ENCODE results near the gene FTL.
A peak's percentile ranks its signal among the peaks of the same experiment; 100 is the strongest.
"Not testable (repeated sequence)": the region's sequence is repeated elsewhere in the genome, so short reads cannot be mapped to it uniquely, and the experiment has no call there.

FTL gene

GRCh38 chr19:48965040-48965805, at the start of gene FTL:
Gene FTL (plus strand): TSS chr19:48965309. CDS start chr19:48965508, 199 bp downstream.
- peak; percentile 94 for DNase-seq (ENCODE audit: low read depth, low spot score)
- whole genome bisulfite sequencing (ENCODE audit: insufficient coverage, insufficient read length), result no CpG with 5 or more reads among the region's 52 CpGs
- Histone ChIP-seq H3K9me3 (ENCODE audit: control insufficient read depth, insufficient read depth, low read length) (no peaks in the 10 kb centered on the region), H3K27me3 (ENCODE audit: control insufficient read depth, insufficient read depth, low read length) (no peaks in the 10 kb centered on the region), H3K4me1 (ENCODE audit: control insufficient read depth, insufficient read depth, low read length) (peaks cover 6% of the 10 kb centered on the region; the same call in 1 of the 2 replicates), H3K36me3 (ENCODE audit: control insufficient read depth, insufficient read depth, low read length) (peaks cover 23% of the 10 kb centered on the region), H3K27ac (ENCODE audit: low read length) (peak within 1 kb of the TSS; percentile 7), H3K4me3 (ENCODE audit: low read length) (peak within 1 kb of the TSS; percentile 72)

DNA sequence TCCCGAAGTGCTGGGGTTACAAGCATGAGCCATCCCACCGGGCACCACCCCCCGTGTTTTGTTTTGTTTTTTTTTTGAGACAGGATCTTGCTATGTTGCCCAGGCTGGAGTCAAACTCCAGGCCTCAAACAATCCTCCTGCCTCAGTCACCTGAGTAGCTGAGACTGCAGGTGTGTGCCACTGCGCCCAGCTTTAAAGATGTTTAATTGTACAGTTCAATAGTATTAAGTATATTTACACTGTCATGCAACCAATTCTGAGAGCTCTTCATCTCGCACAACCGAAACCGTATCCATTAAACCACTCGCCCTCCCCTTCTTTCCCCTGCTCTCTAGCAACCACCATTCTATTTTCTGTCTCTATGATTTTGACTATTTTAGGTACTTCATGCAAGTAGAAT, 49.4 kb upstream of the FTL start:
- Histone ChIP-seq H3K27ac (ENCODE audit: low read length) (no peak overlapping the region), H3K9me3 (ENCODE audit: control insufficient read depth, insufficient read depth, low read length) (no peaks in the 10 kb centered on the region), H3K27me3 (ENCODE audit: control insufficient read depth, insufficient read depth, low read length) (no peaks in the 10 kb centered on the region), H3K36me3 (ENCODE audit: control insufficient read depth, insufficient read depth, low read length) (peaks cover 18% of the 10 kb centered on the region; the same call in 1 of the 2 replicates), H3K4me1 (ENCODE audit: control insufficient read depth, insufficient read depth, low read length) (no peaks in the 10 kb centered on the region), H3K4me3 (ENCODE audit: low read length) (no peak overlapping the region)
- WGBS (ENCODE audit: insufficient coverage, insufficient read length), result 100% methylated on average over 2 of the region's 8 CpGs
- DNase-seq (ENCODE audit: low read depth, low spot score), result no peak

DNA sequence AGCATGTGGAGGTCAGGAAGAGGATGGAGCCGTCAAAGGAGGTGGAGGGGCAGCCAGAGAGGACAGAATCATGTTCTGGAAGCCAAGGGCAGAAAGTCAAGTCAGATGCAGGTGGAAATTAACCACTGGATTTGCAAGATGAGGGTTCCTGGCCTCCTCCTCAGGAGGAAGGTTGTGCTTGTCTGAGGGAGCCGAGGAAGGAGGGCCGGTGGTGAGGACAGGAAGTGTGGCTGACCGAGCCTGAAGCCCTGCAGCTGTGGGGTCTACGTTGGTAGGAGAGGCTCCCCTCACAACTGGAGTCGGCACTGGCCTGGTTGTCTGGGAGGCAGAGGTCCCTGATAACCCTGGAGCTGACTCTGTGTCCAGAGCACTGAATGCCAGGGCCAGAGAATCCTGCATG, 47.0 kb upstream of the FTL start:
- H3K36me3 ChIP-seq (ENCODE audit: control insufficient read depth, insufficient read depth, low read length), result peaks cover 27% of the 10 kb centered on the region
- H3K9me3 ChIP-seq (ENCODE audit: control insufficient read depth, insufficient read depth, low read length), result no peaks in the 10 kb centered on the region
- no CpG with 5 or more reads among the region's 6 CpGs for WGBS (ENCODE audit: insufficient coverage, insufficient read length)
- no peak overlapping the region for H3K27ac ChIP-seq (ENCODE audit: low read length)
- no peak for DNase-seq (ENCODE audit: low read depth, low spot score)
- no peaks in the 10 kb centered on the region for H3K27me3 ChIP-seq (ENCODE audit: control insufficient read depth, insufficient read depth, low read length)
- H3K4me3 ChIP-seq (ENCODE audit: low read length), result no peak overlapping the region
- no peaks in the 10 kb centered on the region for H3K4me1 ChIP-seq (ENCODE audit: control insufficient read depth, insufficient read depth, low read length)

DNA sequence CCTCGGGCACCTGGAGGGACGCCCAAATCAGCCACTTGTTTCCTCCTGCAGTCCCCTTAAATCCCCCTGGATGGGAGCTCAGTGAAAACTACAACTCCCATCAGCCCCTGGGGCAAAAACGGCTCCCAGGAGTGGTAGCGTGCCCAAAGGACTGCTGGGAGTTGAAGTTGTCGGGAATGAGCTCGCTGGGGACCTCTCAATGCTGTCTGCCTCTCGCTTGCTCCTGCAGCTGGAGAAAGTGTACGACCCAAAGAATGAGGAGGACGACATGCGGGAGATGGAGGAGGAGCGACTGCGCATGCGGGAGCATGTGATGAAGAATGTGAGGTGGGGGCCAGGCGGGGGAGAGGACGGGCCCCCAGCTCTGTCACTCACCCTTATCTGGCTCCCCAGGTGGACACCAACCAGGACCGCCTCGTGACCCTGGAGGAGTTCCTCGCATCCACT, 46.3 kb upstream of the FTL start:
- H3K27ac ChIP-seq (ENCODE audit: low read length), result no peak overlapping the region
- no peaks in the 10 kb centered on the region for H3K4me1 ChIP-seq (ENCODE audit: control insufficient read depth, insufficient read depth, low read length)
- peaks cover 24% of the 10 kb centered on the region for H3K36me3 ChIP-seq (ENCODE audit: control insufficient read depth, insufficient read depth, low read length)
- no peak for DNase-seq (ENCODE audit: low read depth, low spot score)
- H3K4me3 ChIP-seq (ENCODE audit: low read length), result no peak overlapping the region
- no CpG with 5 or more reads among the region's 18 CpGs for WGBS (ENCODE audit: insufficient coverage, insufficient read length)
- H3K27me3 ChIP-seq (ENCODE audit: control insufficient read depth, insufficient read depth, low read length), result no peaks in the 10 kb centered on the region
- no peaks in the 10 kb centered on the region for H3K9me3 ChIP-seq (ENCODE audit: control insufficient read depth, insufficient read depth, low read length)

GRCh38 chr19:48919271-48919670, 45.8 kb upstream of the FTL start:
- H3K4me3 ChIP-seq (ENCODE audit: low read length); H3K27ac ChIP-seq (ENCODE audit: low read length); H3K27me3 ChIP-seq (ENCODE audit: control insufficient read depth, insufficient read depth, low read length); H3K4me1 ChIP-seq (ENCODE audit: control insufficient read depth, insufficient read depth, low read length); H3K9me3 ChIP-seq (ENCODE audit: control insufficient read depth, insufficient read depth, low read length); DNase-seq (ENCODE audit: low read depth, low spot score): not testable (repeated sequence)
- H3K36me3 ChIP-seq (ENCODE audit: control insufficient read depth, insufficient read depth, low read length), result peaks cover 22% of the 10 kb centered on the region
- no CpG with 5 or more reads among the region's 8 CpGs for WGBS (ENCODE audit: insufficient coverage, insufficient read length)

DNA sequence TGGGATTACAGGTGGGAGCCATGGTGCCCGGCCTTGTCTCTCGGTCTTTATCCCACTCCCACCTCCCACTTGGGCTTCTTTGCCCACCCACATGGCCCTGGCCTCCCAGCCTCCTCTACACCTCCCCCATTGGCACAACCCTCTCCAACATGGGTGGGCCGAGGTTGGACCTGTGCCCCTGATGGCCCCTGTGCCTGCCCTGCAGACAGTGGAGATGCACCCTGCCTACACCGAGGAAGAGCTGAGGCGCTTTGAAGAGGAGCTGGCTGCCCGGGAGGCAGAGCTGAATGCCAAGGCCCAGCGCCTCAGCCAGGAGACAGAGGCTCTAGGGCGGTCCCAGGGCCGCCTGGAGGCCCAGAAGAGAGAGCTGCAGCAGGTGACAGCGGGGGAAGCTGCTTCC, 44.2 kb upstream of the FTL start:
- peaks cover 20% of the 10 kb centered on the region for H3K36me3 ChIP-seq (ENCODE audit: control insufficient read depth, insufficient read depth, low read length)
- no CpG with 5 or more reads among the region's 10 CpGs for WGBS (ENCODE audit: insufficient coverage, insufficient read length)
- no peaks in the 10 kb centered on the region for H3K4me1 ChIP-seq (ENCODE audit: control insufficient read depth, insufficient read depth, low read length)

DNA sequence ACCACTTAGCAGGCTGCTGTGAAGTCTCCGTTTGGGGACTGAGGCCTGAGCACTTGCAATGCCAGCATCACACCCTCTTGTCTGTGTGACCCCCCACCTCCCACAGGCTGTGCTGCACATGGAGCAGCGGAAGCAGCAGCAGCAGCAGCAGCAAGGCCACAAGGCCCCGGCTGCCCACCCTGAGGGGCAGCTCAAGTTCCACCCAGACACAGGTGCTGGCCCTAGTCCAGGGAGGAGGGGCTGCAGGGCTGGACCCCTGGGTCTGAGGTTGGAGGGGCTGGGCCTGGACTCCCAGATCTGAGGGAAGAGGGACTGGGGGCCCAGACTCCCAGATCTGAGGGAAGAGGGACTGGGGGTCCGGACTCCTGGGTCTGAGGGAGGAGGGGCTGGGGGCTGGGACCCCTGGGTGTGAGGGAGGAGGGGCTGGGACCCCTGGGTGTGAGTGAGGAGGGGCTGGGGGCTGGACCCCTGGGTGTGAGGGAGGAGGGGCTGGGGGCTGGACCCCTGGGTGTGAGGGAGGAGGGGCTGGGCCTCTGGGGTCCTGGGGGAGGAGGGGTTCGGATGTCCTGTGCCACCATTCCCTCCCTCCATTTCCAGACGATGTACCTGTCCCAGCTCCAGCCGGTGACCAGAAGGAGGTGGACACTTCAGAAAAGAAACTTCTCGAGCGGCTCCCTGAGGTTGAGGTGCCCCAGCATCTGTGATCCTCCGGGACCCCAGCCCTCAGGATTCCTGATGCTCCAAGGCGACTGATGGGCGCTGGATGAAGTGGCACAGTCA, 43.2 kb upstream of the FTL start:
- Histone ChIP-seq H3K4me3 (ENCODE audit: low read length) (no peak overlapping the region), H3K36me3 (ENCODE audit: control insufficient read depth, insufficient read depth, low read length) (peaks cover 20% of the 10 kb centered on the region), H3K27ac (ENCODE audit: low read length) (no peak overlapping the region), H3K4me1 (ENCODE audit: control insufficient read depth, insufficient read depth, low read length) (no peaks in the 10 kb centered on the region), H3K27me3 (ENCODE audit: control insufficient read depth, insufficient read depth, low read length) (no peaks in the 10 kb centered on the region), H3K9me3 (ENCODE audit: control insufficient read depth, insufficient read depth, low read length) (no peaks in the 10 kb centered on the region)
- whole genome bisulfite sequencing (ENCODE audit: insufficient coverage, insufficient read length), result no CpG with 5 or more reads among the region's 12 CpGs
- no peak for DNase-seq (ENCODE audit: low read depth, low spot score)

More for the DNA sequence above, 44.2 kb upstream of the FTL start:
- H3K9me3 ChIP-seq (ENCODE audit: control insufficient read depth, insufficient read depth, low read length), result no peaks in the 10 kb centered on the region
- H3K27me3 ChIP-seq (ENCODE audit: control insufficient read depth, insufficient read depth, low read length), result no peaks in the 10 kb centered on the region
- H3K27ac ChIP-seq (ENCODE audit: low read length), result no peak overlapping the region
- DNase-seq (ENCODE audit: low read depth, low spot score), result no peak
- no peak overlapping the region for H3K4me3 ChIP-seq (ENCODE audit: low read length)

- no peak overlapping the region for H3K27ac ChIP-seq (ENCODE audit: low read length)
- no peaks in the 10 kb centered on the region for H3K9me3 ChIP-seq (ENCODE audit: control insufficient read depth, insufficient read depth, low read length)
- WGBS (ENCODE audit: insufficient coverage, insufficient read length), result no CpG with 5 or more reads among the region's 18 CpGs
- DNase-seq (ENCODE audit: low read depth, low spot score), result no peak
- no peak overlapping the region for H3K4me3 ChIP-seq (ENCODE audit: low read length)
- no peaks in the 10 kb centered on the region for H3K27me3 ChIP-seq (ENCODE audit: control insufficient read depth, insufficient read depth, low read length)
- H3K36me3 ChIP-seq (ENCODE audit: control insufficient read depth, insufficient read depth, low read length), result peaks cover 20% of the 10 kb centered on the region
- H3K4me1 ChIP-seq (ENCODE audit: control insufficient read depth, insufficient read depth, low read length), result no peaks in the 10 kb centered on the region
These were observed 42.3 kb upstream of the FTL start for GRCh38 chr19:48922548-48923490.

DNA sequence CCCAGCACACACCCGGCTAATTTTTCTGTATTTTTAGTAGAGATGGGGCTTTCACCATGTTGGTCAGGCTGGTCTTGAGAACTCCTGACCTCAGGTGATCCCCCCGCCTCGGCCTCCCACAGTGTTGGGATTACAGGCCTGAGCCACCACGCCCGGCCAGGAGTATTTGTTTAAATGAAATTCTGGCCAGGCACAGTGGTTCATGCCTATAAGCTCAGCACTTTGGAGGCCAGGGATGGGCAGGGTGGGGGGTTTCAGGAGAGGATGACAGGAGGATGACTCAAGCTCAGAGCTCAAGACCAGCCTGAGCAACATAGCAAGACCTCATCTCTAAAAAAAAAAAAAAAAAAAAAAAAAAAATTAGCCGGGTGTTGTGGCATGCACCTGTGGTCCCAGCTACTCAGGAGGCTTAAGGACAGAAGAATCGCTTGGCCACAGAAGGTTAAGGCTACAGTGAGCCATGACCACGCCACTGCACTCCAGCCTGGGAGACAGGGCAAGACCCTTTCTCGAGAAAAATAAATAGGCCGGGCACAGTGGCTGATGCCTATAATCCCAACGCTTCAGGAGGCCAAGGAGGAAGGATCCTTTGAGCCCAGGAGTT, 39.8 kb upstream of the FTL start:
- H3K4me3 ChIP-seq (ENCODE audit: low read length), result no peak overlapping the region
- peaks cover 20% of the 10 kb centered on the region for H3K36me3 ChIP-seq (ENCODE audit: control insufficient read depth, insufficient read depth, low read length)
- DNase-seq (ENCODE audit: low read depth, low spot score), result no peak
- no peaks in the 10 kb centered on the region for H3K9me3 ChIP-seq (ENCODE audit: control insufficient read depth, insufficient read depth, low read length)
- H3K4me1 ChIP-seq (ENCODE audit: control insufficient read depth, insufficient read depth, low read length), result no peaks in the 10 kb centered on the region
- H3K27ac ChIP-seq (ENCODE audit: low read length), result no peak overlapping the region
- no peaks in the 10 kb centered on the region for H3K27me3 ChIP-seq (ENCODE audit: control insufficient read depth, insufficient read depth, low read length)
- no CpG with 5 or more reads among the region's 11 CpGs for WGBS (ENCODE audit: insufficient coverage, insufficient read length)

GRCh38 chr19:48925890-48926289, 39.2 kb upstream of the FTL start:
- not testable (repeated sequence) for H3K4me1 ChIP-seq (ENCODE audit: control insufficient read depth, insufficient read depth, low read length); H3K9me3 ChIP-seq (ENCODE audit: control insufficient read depth, insufficient read depth, low read length); H3K27me3 ChIP-seq (ENCODE audit: control insufficient read depth, insufficient read depth, low read length); DNase-seq (ENCODE audit: low read depth, low spot score); H3K27ac ChIP-seq (ENCODE audit: low read length); H3K4me3 ChIP-seq (ENCODE audit: low read length)
- H3K36me3 ChIP-seq (ENCODE audit: control insufficient read depth, insufficient read depth, low read length), result peaks cover 18% of the 10 kb centered on the region
- WGBS (ENCODE audit: insufficient coverage, insufficient read length), result no CpG with 5 or more reads among the region's 8 CpGs

Data from iPS DF 6.9 (cell line).